HG03432 (cell line): ENCODE data around the gene OR1S2.
"Not testable (repeated sequence)": the region's sequence is repeated elsewhere in the genome, so short reads cannot be mapped to it uniquely, and the experiment has no call there.

ENCODE experiments used
- ATAC-seq: cut with Tn5 transposase; IDR thresholded peaks from one replicate; pipeline ENCODE4 v1.9.1; 2021; ENCODE audit warnings: mild to moderate bottlenecking, moderate library complexity; ENCODE audit not compliant: unreplicated experiment

The OR1S2 gene, protein sequence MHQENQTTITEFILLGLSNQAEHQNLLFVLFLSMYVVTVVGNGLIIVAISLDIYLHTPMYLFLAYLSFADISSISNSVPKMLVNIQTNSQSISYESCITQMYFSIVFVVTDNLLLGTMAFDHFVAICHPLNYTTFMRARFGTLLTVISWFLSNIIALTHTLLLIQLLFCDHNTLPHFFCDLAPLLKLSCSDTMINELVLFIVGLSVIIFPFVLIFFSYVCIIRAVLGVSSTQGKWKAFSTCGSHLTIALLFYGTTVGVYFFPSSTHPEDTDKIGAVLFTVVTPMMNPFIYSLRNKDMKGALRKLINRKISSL

DNA sequence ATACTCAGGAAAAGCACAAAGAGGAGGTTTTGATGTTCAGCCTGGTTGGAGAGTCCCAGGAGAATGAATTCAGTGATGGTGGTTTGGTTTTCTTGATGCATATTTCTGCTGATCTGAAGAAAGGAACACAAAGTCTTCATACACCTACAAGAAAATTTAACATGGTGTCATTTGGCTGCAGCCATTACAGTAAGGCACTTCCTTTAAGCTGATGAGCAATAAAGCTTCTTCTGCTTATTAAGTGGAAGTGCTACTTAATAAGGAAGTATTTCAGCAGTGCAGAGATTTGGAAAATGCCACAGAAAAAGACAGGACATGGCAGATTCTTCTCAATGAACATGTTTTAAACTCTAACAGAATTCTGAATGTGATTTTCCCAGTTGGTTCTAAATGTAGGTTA, at the start of gene OR1S2:
OR1S2 (minus strand) TSS at position 101 of the 400 bp plus-strand sequence; CDS start at position 101, 0 bp downstream.
- ATAC-seq = no peak

DNA sequence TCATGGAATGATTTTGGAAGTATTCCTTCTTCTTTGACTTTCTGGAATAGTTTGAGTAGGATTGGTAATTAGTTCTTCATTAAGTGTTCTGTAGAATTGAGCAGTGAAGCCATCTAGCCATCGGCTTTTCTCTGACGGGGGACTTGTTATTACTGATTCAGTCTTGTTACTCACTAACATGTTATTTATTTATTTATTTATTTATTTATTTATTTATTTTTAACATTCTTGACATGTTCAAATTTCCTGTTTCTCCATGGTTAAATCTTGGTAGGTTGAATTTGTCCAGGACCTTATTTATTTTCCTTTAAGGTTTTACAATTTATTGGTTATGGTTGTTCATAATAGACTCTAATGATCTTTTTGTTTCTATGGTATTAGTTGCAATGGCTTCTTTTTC, 40.0 kb upstream of the OR1S2 start:
- no peak for ATAC-seq

DNA sequence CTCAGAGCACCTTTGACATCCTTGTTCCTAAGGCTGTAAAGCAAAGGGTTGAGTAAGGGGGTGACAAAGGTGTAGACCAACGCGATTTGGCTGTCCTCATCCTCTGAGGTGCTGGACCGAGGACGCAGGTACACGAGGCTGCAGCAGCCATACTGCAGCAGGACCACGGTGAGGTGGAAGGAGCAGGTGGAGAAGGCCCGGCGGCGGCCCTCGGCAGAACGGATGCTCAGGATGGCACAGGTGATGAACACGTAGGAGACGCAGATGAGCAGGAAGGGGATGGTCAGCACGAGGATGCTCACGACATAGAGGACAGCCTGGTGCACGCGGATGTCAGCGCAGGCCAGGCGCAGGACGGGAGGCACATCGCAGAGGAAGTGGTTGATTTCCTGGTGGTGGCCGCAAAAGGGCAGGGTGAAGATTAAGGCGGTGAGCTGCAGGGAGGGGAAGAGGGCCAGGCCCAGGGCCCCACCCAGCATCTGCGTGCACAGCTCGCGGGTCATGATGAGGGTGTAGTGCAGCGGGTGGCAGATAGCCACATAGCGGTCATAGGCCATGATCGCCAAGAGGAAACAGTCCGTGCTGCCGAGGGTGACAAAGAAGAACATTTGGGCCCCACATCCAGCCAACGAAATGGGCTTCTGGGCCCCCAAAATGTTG, 24.1 kb upstream of the OR1S2 start:
- ATAC-seq = no peak

DNA sequence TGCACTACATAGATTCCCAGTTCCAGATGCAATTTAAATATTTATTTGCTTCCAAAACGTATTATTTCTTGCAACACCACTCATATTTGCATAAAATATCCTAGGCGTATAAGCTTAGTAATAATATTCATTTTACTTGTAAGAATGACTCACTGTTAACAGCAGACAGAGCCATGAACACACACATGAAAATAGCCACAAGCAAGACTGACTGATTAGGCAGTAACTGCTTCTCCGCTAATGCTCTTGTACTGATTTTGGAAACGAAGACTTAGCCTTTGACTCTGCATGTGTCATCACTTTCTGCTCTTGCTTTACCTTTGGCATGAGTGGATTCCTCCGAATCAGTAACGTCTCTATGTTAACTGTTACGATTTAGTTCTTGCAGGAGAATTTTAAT, 18.8 kb upstream of the OR1S2 start:
- no peak for ATAC-seq

DNA sequence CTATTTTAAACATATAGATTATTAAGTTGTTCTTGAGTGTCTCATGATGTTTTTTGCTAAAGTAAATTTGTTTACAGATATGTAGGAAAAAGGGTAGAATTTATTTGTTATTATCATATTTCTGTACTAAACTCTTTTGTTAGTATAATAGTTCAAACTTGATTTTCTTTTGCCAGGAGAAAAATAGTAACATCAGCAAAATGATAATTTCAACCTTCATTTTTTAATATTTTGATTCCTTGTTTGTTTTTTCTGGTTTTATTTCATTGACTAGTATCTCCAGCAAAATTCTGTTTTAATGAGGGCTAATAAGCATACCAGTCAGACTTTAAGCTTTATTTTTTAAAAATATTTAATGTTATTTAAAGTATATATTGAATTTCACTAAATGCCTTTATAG, 12.5 kb upstream of the OR1S2 start:
- no peak for ATAC-seq

DNA sequence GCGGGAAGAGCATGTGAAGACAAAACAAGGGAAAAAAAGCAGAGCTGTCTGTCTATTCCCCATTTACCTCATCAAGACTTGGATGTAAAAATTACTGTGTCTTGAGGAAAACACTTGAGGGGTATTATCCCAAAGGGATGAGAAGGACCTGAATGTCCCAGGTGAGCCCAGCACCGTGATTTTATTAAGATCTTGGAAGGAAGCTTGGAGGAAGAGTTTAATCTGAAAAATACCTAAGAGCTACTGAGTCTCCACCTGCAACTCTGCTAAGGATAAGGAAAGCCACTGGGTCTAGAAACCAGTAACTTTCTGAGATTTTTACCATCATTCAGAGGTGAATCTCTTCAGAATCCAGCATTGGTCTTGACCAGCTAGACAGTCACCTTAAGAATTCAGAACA, 8.5 kb upstream of the OR1S2 start, which contains the start of gene OR1S1:
OR1S1 (plus strand) TSS at position 301 of the 400 bp plus-strand sequence.
- not testable (repeated sequence) for ATAC-seq

DNA sequence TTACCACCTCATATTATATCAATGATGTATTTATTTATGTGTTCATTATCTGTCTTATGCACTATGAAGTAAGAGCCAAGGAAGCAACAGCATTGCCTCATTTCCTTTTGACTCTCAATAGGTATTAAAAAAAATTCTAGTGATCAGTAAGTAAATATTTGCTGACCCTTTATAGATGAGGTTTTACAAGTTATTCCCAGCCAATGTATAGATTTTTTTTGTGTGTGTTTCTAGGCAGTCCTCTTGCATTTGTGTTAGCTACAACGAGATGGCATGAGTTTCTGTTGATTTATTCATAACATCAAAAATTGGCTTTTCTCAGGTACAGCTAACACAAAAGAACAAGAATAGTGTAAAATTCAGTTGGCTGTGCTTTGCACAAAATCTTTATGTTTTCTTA, 4.7 kb downstream of the OR1S2 start:
- ATAC-seq = no peak

DNA sequence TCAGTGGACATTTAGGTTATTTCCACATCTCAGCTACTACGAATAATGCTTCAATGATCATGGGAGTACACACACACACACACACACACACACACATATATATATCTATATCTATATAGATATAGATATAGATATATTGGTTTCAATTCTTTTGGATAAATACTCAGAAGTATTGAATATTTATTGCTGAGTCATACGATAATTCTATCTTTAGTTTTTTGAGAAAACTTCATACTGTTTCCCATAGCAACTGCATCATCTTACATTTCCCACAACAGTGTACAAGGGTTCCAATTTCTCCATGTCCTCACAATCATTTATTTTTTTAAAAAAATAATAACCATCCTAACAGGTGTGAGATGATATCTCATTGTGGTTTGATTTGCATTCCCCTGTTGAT, 8.0 kb downstream of the OR1S2 start:
- no peak for ATAC-seq

DNA sequence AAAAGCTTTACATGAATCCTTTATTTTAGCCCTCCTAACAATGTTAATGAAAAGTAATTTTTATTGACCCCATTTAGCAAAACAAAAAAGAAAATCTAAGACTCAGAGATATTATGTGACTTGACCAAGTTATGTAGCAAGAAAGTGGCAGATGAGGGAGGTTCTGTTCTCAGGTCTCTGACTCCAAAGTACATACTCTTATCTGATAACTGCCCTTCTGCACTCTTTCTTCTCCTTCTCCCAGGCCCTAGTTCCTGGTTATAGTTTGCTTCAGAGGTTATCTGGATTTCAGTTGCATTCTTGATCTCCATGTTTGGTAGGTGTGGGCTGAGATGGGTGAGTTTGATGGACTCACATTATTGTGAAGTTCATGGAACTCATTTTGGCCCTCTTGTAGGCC, 10.6 kb downstream of the OR1S2 start:
- no peak for ATAC-seq

DNA sequence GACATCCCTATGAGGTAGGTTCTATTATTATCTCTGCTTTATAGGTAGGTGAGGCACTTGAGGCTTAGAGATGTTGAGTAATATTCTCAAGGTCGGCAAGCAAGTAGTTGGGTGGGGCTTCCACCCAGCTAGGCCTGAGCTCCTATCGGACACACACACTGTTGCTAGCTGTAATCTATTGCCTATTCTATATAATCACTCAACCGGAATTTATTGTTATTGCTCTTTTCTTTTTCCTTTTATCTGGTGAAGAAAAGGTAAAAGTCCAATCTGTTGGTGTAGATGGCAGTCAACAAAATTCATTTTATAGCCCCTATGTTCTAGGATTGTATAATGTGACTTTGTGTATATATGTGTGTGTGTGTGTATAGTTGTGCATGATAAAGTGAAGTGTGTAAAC, 11.7 kb downstream of the OR1S2 start:
- ATAC-seq = no peak

DNA sequence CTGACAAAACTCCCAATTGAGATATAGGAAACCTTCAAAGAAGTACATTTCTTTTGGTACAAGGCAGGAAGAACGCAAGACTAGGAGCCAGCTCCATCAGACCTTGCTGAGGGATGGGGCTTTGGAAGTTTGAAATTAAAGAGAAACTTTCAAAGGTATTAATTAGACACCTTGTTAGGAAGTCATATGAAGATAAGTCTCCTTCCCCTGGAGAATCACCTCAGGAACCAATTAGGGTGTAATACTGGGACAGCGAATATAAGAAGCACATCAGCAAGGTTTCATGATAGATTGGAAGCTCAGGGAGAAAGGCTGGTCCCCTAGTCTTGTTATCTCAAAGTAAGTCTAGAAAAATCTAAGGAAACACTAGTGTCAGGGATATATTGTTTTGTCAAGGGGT, 15.2 kb downstream of the OR1S2 start, which contains the start of gene OR9Q2:
OR9Q2 (plus strand) TSS at position 301 of the 400 bp plus-strand sequence. CDS start 1,421 bp downstream, outside the sequence.
- ATAC-seq = no peak

DNA sequence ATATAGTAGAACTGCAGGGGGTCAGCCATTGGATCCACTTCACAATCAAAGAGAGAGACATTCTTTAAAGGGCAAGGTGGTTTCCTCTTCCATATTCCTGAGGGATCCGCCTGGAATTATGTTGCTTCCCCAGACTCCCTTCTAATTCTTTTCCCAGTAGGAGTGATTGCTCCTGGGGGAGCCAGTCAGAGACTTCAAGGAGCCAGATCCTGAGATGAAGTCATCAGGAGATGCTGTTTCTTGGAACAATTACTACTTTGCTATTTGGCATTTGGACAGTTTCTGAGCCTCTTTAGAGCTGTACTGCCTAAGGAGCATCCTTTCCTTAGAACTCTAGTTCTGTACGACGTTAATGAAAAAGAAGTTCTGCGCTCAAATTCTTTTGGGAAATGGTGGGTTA, 17.0 kb downstream of the OR1S2 start:
- no peak for ATAC-seq

DNA sequence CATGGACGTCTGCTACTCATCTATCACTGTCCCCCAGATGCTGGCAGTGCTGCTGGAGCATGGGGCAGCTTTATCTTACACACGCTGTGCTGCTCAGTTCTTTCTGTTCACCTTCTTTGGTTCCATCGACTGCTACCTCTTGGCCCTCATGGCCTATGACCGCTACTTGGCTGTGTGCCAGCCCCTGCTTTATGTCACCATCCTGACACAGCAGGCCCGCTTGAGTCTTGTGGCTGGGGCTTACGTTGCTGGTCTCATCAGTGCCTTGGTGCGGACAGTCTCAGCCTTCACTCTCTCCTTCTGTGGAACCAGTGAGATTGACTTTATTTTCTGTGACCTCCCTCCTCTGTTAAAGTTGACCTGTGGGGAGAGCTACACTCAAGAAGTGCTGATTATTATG, 24.3 kb downstream of the OR1S2 start:
- ATAC-seq = no peak

DNA sequence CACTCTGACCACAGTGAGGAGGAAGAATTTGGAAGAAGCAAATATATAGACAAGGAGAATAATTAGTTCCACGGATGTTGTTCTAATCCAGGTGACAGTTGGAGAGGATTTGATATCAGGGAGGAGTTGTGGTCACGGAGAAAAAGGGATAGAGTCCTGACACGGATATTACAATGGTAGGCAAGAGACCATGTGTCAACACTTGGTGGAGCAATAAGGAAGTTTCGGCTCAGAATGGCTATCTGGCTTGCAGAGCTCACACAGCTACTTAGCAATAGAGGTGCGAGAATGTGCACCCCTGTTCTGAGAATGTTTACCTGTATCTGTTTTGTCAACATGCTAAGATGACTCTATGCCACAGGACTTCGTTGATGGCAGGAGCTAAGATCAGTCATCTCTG, 25.5 kb downstream of the OR1S2 start:
- ATAC-seq = no peak

DNA sequence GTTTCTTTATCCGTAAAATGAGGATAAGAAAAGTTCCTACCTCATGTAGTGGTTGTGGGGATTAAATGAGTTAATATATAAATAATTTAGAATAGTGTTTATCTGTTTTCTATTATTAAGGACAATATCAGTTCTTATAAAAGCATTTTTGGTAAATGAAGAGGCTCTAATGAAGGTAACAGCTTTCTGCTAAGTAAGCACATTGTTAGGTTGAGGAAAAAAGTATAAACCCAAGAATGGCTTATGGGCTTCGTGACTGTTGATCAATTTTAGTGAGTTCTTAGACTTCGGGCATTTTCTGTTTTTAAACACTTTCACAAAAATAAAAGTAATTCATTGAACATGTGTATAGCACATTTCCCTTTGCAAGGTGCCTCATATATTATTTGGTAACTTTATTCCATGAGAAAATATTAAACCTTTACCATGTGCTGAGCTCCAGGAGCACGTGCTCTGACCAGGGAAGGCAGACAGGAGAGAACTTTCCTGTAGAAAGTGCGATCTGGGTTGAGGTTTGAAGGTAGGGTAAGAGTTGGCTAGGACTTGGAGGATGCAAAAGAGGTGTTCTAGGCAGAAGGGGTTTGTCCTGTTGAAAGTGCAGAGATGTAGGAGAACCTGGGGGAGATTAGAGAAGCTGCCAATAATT, 26.4 kb downstream of the OR1S2 start:
- ATAC-seq = no peak

DNA sequence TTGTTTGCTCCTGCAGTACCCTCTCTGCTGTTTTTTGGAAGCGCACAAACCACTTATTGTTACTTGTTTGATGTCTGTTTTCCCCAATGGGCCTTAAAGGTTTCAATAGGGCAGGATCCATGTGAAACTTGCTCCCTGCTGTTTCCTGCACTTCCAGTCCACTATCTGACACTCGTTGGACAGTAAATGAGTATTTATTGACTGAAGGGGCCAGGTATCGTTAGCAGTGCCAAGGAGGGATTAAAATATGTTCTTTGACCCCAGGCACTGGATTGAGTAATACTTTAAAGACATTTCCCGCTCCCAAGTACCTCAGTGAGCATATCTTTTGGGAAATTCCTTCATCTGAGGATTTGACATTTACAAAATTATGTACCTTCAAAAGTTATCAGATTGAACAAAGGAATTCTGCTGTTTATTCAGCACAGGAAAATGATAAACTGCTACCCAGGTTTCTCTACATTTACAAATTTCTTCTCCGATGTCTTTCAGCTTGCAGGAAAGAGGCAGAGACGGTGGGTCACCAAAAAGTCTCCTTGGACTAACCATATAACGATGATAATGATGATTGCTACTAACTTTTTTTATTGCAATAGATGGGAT, 38.3 kb downstream of the OR1S2 start:
- no peak for ATAC-seq

DNA sequence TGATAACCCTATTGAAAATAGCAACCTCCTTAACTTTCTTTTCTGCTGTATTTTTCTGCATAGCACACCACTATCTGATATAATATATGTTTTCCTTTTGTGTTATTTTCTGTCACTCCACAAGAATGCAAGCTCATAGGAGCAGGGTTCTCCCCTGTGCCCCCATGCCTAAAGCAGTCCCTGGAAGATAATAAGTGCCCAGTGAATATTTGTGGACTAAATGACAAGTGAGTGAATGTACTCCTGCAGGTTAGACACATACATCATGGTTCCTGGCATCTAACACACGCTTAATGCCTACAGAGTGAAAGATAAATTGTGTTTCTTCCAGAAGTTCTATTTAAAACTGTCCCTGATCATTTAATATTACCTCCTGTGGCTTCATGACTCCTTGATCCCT, 39.0 kb downstream of the OR1S2 start:
- no peak for ATAC-seq

DNA sequence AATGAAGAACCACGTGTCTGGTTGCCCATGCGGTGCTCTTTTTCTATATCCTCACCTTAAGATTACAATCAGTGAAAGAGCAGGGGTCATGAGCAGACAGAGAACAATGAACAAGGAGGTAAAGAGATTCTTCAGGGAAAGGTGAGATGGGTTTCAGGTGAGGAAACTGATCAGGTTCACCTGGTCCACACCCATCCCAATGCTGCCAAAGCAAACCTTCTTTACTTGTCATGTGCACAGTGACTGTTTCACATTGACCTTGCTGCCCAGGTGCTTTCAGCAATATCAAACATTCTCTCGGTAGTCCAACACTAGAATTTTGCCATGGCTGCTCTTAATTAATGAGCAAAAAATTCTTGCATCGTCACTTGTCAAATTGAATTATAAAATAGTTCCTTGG, 39.6 kb downstream of the OR1S2 start:
- ATAC-seq = no peak
